GM21423 (cell line): ENCODE results near the gene FOSL2.

Experiments used
- ATAC-seq: cut with Tn5 transposase; IDR thresholded peaks from one replicate; pipeline ENCODE4 v1.9.1; 2021; ENCODE audit warnings: mild to moderate bottlenecking, moderate library complexity; ENCODE audit not compliant: unreplicated experiment

Gene FOSL2

DNA sequence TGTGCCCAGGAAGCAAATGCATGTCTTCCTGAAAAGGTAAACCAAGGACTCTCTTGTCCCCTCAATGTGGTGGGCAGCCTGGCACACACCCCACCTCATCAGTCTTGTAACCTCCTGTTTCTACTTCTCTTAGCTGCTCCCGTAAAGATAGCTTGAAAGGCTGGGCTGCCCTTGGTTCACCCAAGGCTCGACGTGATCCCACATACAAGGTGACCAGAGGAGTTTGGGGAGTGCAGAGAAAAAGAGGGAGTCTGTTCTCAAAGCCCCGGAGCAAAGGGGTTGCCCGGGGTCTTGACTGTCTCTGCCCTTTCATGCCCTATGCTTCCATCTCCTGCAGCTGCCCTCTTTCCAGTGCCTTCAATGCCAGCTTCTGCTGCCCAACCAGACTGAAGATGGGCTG lies 18.3 kb upstream of the FOSL2 start:
- no peak for ATAC-seq

DNA sequence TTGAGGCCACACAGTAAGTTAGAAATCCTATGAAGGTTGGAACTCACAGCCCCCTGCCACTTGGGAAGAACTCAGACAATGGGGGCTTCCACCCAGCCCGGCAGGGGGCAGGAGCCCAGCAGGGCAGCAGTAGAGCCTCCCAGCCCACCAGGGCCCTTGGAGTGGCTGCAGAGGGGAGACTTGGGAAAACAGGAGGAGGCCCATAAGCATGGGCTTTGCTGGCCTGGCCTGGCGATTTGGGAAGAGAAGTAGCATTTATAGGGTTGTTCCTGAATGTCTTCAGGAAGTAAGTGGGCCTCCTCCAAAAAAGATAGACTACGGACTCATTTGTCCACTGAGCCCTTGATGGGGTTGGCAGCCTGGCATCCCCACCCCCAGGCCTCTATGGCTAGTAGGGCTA lies 17.4 kb upstream of the FOSL2 start:
- no peak for ATAC-seq

DNA sequence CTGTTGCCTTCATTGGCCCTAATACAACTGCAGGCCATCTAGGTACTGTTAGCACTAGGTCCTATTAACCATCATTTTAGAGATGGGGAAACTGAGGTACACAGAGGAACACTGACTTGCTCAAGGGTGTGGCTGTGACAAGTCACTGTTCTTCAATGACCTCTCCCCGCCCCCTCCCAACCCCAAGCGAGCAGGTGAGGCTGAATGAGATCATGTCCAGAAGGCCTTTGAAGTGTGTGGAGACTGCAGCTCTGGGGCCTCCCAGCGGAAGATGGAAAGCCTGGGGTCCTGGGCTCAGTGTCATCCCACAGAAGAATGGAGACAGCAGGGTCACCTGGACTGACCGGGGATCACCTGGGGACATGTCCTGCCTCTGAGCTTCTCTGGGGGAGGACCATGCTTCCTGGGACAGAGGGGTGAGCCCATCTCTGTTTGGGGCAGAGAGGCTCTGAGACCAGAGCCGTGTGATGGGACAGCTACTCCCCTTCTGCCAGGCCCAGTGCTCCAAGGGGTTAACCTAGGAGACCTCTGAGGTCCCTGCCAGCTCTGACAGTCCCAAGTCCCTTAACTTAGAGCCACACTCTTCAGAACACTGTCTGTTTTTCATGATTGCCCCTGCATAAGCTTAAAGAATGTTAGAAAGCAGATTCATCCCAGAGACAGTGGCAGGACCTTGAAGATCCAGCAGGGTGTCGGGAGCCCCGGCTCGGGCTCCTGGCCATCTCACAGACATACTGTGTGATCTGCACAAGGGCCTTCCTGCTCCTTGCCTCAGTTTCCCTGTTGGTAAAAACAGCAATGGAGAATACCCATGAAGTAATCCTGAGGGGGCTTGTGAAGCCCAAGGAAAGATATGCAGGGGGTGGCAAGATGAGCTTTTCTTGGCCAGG lies 16.7 kb upstream of the FOSL2 start:
- no peak for ATAC-seq

DNA sequence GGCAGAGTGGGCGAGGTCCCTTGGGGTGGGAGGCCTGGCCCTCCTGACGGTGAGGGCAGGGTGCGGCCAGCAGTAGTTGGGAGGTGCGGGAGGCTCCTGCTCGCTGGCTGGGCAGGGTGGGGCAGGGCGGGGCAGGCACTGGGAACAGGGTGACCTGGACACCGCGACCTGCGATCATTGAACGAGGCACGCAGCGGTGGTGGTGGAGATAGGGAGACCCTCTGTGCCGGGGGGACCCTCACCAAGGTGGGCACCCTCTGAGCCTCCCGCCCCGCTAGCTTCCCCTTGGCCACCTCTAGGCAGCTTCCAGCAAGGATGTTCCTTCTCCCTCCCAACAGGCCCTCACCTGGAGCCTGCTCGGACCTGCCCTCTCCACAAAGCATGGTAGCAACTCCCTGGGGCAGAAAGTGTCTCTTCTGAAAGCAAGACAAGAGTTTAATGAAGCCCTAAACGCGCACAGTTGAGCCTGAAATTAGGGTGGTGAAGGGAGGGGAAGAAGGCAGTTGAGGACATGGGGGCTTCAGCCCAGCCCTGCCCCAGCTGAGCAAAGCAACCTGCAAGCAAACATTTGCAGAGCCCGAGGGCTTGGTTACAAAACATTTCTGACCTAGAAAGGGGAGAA lies 15.4 kb upstream of the FOSL2 start:
- no peak for ATAC-seq

DNA sequence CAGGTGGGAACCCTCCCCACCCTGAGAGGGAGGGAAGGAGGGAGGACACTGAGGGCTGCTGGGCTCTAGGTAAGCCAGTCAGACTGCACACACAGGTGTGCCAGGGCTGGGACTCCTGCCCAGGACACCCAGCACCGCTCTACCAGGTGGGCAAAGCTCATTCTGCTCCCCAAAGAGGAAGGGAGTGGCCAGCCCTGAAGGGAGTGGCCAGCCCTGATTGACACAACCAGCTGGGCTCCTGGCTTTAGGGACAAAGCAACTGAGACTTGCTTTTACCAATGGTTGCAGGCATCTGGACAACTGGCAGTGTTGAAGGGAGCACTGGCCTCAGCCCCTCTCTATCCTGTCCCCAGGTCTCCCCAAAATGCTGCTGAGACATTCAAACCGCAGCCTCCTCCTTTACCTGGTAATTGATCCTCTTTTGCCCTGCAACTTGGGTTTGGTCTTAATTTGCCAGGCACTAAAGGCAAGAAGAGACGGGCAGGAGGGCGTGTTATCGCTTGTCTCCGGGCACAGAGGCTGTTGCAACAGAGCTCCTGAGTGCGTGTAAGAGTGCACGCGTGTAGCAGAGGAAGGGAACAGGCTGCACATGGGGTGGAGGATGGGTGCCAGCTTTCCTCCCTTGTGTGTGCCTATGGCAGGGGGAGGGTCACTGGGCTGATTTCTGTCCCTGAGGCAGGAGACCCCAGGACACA lies 14.5 kb upstream of the FOSL2 start:
- ATAC-seq: no peak

DNA sequence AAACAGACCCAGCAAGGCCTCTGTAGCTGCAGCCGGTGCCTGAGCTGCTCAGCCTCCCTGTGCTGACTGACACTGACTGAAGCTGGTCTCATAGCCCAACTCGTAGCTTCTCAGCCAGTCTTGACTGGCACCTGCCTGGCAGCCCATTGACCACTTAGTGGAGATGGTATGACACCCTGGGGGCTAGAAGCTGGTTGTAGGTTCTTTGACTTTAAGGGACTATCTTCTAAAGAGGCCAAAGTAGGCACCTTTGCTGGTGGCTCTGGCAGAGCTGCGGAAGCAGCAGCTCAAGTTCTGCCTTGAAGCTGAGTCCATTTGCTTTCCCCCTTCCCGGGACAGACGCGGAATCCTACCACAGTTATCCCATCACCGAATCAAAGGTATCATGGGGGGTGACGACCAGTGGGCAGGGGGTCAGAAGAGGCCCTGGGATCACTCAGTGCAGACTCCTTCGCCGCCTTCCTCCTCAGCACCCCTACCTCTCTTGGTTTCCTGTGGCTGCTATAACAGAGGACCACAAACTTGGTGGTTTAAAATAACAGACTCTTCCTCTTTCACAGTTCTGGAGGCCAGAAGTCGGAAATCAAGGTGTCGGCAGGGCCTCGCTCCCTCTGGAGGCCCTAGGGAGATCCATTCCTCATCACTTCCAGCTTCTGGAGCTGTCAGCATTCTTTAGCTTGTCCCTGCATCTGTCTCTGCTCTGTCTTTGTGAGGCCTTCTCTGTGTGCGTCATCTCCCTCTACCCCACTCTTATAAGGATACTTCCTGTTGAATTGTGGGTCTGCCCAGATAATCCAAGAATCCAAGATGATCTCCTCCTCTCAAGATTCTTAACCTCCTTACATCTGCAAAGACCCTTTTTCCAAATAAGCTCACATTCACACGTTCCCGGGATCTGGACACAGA lies 13.7 kb upstream of the FOSL2 start:
- ATAC-seq: no peak

DNA sequence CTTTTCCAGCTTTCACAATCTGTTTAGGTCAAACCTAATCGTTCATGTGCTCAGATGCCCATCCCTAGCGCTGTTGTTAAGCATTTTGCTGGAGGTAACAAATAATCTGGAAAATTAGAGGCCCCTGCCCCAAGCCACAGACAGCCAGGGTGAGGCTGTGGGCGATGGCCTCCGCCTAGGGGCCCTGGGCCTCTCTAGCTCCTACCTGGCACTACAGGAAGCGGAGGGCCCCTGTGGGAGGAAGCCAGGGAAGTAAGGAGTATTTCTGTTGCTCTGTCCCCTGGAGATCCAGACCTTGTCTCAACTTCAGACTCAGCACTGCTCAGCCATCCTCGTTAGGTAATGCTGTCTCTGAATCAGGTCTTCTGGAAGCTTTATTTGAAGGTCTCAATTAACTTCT lies 12.4 kb upstream of the FOSL2 start:
- ATAC-seq: no peak

DNA sequence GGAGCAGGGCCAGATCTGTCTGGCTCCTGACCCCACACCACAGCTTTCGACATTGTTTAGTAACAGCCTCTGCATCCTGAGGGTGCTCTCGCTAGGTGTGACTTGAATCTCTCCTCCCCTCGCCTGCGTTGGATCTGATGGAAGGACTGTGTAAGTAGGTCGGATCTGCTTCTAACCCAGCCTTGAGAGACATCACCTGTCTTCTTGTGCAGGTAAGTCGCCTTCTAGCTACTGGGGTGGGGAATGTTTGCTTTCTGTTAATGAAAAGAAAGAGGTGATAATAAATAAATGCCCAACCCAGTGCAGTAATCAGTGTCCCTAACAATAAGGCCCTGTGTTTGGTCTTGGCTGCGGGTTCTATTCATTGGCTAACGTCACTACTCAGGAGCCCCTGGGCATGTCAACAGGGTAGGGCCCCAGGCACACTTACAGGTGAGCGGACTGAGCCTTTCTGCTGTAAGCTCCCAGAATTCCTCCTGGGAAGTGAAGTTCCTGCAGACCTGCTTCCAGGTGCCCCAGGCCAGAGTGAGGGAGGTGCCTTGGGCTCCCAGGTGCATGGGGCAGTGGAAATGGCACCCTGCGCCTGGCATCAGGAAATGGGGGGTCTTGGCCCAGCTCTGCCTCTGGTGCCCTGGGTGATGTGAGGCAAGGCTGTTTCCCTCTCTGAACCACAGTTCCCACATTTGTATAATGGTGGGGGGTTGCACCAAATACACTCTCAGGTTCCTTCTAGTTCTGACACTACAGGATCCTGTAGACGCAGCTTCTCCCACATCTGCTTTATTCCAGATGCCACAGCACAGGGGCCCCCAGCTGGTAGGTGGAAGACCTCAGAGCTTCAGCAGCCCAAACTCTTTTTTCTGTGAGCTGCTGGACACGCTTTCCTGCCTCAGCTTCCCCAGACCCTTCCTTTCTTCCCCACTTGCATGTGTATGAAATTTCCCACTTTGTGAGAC lies 11.2 kb upstream of the FOSL2 start:
- no peak for ATAC-seq

DNA sequence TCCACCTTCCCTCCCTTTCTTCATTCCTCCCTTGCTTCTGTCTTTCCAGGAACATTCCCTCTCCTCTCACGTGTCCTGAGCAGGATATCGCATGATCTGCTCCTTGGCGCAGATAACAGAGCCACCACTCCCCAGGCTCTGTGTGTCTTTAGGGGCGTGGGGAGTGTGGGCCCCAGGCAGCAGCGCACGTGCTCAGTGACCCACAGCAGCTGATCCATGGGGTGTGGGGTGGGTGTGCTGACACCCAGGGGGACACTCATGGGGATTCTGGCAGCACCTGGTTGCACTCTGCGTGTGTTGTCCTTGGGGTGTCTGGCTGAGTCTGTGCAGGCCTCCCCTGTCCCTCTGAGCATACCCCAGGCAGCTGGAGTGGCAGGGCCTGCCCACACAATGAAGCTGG lies 9.9 kb upstream of the FOSL2 start:
- ATAC-seq: no peak

DNA sequence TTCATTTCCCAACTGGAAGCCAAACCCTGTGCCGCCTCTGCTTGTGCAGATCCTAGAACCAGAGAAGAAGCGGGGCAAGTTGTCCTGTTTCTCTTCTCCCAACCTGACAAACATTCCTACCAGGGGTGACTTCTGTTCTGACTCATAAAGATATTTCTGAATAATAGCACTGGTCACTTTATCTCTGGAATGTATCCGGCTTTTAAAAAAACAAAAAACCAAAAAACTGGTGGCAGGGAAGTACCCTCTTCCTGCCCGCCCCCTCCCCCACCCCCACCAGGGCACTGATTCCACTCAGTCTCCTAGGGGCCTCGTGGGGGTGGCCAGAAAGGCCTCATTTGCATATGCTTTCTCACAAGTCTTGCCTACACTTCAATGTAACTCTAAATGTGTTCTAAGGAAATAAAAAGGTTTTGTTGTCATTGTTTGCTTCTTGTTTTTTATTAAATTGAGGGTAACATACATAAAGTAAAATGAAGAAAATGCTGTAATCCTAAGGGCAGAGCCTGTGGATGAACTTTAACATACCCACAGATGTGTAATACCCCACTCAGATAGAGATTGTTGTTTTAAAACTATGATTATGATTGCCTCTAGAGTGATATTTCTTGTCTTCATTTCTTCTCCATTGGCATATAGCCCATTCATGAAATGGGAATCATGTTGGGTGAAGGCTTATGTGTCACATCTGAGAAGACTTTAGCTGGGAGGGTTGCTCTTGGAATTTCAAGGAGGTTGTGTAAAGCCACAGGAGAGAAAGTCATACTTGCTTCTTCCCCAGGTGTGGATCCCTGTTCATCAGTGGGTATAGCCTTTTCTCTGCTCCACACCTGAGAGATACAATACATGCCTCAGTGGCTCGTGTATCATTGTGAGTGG lies 5.3 kb upstream of the FOSL2 start:
- ATAC-seq: no peak

DNA sequence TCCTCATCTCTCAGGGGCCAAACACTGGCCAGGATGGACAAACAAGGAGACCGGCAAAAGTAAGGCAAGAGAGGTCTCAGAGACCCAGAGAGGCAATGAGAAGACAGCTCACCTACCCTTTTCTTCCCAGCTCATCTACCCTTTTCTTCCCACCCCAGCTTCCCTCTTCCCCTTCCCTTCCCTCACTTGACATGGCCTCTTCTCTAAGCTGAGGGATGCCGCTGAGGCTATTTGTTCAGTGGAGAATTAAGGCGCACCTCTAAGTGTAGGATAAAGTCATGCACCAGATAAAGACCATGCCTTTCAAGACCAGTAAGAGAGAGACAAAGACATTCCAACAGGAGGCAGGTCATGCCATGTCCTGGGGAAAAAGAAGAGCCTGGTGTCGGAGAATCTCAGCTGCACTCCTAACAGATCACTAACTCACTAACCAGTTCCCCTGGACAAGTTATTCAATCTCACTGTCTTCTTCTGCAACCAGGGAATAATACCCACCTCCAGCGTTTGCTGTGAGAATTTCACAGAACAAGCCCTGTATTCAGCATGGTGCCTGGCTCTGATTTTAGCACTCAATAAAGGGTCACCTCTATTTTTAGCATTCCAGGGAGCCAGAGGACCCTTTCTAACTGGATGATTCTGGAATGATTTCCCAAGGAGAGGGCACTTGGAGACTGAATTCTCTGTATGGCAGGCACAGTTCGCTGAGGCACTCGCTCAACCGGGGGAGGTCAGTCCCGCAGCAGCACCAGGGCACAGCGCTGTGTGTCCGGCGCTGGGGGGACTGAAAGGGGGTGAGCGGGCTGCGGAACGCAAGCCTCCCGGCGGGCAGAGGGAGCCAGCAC lies 3.0 kb upstream of the FOSL2 start:
- no peak for ATAC-seq

DNA sequence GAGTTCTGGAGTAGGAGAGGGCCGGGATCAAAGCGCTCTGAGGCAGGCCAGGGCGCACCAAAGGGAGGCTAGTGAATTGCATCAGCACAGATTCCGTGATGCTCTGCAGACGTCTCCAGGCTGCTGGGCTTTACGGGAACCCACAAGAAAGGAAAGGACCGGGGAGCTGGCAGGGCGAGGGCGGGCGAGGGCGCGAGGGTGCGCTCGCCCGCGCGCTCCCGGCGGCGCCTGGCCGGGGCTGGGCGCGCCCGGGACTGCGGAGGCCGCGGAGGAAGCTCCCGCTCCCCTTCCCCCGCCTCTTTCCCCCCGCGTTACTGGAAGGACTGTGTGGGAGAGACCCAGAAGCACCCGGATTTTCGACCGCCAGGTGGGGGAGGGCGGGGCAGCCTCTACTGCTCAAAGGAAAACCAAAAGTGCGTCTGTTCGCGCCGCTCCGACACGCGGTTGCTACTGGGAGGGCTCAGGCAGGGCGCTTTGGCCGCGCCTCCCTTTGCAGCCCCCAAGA lies 2.4 kb upstream of the FOSL2 start:
- ATAC-seq: no peak

DNA sequence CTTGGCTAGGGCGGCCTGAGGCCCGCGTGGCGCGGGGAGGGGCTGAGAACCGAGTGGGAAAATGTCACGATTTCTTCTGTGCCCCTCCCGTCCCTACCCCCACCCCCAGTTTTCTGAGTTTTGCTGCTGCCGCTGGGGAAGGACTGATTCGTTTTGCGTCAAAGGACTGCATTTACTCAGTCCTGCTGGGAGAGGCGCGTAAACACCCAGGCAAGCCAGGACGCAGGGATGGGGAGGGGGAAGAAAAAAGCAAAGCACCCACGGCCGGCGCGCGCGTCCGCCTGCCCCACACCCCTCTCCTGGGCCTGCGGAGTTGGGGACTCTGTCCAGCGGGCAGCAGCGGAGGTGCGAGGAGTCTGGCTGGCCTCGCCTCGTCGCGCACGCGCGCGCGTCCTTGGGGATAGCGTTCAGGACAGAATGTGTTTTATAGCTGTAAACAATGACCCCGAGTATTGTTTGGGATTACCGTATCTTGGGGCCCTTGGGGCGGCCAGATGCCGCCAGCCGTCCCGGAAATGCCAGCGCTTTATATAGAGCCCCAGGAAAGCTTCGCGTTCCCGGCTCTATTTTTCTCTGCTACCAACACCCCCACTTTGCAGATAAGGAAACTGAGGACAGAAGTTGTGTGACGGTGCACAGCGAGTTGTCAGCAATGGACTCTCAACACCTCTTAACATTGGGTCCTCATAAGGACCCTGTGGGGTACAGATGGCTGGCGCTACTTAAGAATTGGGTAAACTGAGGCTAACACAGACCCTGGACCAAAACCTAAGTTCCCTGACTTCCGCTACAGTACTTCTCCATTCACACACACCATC lies 1.7 kb upstream of the FOSL2 start:
- no peak for ATAC-seq

DNA sequence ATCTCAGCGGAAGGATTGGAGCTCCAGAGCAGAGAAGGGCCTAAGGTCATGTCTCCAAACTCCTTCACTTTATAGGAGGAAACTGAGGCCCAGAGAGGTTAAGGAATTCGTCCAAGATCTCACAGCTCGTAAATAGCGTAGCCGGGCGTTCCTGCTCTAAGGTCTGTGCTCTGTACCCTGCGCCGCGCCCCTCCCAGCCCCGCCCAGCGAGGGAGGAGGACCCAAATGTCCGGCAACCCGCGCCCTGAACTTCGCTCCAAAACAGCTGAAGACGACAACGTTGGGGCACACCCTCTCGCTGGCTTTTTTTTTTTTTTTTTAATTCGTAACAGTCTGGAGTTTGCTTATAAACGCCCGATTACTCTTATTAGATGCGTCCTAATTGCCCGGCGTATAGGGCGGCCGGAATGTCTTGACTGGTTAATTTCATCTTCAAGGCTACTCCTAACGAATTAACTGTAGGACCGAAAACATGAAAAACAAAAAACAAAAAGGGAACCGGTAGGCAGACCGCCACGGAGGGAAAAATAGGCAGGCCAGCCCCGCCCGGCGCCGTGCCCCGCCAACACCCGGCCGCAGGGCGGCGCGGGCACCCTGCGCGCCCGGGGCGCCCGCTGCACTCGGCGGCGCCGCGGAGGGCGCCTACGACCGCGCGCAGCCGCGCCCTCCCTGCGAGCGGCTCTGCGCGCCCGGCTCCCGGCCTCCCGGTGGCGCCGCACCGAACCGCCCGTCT lies 928 bp upstream of the FOSL2 start:
- ATAC-seq: peak; percentile 27

DNA sequence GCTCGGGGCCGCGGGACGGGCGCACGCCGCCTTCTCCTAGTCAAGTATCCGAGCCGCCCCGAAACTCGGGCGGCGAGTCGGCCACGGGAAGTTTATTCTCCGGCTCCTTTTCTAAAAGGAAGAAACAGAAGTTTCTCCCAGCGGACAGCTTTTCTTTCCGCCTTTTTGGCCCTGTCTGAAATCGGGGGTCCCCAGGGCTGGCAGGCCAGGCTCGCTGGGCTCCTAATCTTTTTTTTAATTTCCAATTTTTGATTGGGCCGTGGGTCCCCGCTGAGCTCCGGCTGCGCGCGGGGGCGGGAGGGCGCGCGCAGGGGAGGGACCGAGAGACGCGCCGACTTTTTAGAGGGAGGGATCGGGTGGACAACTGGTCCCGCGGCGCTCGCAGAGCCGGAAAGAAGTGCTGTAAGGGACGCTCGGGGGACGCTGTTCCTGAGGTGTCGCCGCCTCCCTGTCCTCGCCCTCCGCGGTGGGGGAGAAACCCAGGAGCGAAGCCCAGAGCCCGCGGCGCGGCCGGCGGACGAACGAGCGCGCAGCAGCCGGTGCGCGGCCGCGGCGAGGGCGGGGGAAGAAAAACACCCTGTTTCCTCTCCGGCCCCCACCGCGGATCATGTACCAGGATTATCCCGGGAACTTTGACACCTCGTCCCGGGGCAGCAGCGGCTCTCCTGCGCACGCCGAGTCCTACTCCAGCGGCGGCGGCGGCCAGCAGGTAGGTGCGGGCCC lies 617 bp downstream of the FOSL2 start:
- no peak for ATAC-seq
